ENCODE data around the gene SLAMF6.

GRCh38 chr1:160472112-160472511, 50.9 kb downstream of the SLAMF6 start:
- TF ChIP-seq CTCF (IDR thresholded peaks at IDR 0.05) = no peak
- no peak for TF ChIP-seq POLR2A (IDR thresholded peaks at IDR 0.05)

Data from Peyer's patch (tissue), 4 donors.